Spleen (tissue), 11 donors: ENCODE data around the gene BMPER. TPM values are rescaled to one million over a fixed set of nuclear protein-coding genes. Genes with fewer than 3 reads are reported as not detected.

ENCODE experiments used
- DNase-seq: peaks from one replicate; pipeline ENCODE4 v3.0.0-alpha.2; 2020
- H3K27ac ChIP-seq, 8 donors: fragments of 200-600 bp; sonication (generic) in 7 of 8; 1 replicate in 4 of 8; 2 replicates in 4 of 8; pipeline versions ENCODE4 v1.5.0 to v1.8.0; 2016 to 2021; ENCODE audit warnings: inconsistent platforms in 4 of 8, mild to moderate bottlenecking in 4 of 8, moderate library complexity in 1 of 8
- H3K27me3 ChIP-seq, 7 donors: fragments of 200-600 bp; sonication (generic) in 6 of 7; replicated peaks in 1 of 7; 1 replicate in 4 of 7; 2 replicates in 3 of 7; pipeline versions ENCODE4 v1.5.0 to v1.8.0; 2016 to 2021; ENCODE audit warnings: inconsistent platforms in 3 of 7, mild to moderate bottlenecking in 1 of 7
- H3K36me3 ChIP-seq, 6 donors: fragments of 200-600 bp; sonication (generic) in 5 of 6; 1 replicate in 4 of 6; 2 replicates in 2 of 6; pipeline versions ENCODE4 v1.5.0 to v1.8.0; 2016 to 2021; ENCODE audit warnings: inconsistent platforms in 2 of 6
- H3K4me1 ChIP-seq, 6 donors: fragments of 200-600 bp; sonication (generic) in 5 of 6; 1 replicate in 3 of 6; 2 replicates in 3 of 6; pipeline versions ENCODE4 v1.5.0 to v1.8.0; 2016 to 2021; ENCODE audit warnings: inconsistent platforms in 3 of 6
- H3K4me3 ChIP-seq, 8 donors: fragments of 200-600 bp; sonication (generic) in 7 of 8; 1 replicate in 4 of 8; 2 replicates in 4 of 8; pipeline versions ENCODE4 v1.5.0 to v1.8.0; 2016 to 2021; ENCODE audit warnings: inconsistent platforms in 4 of 8, mild to moderate bottlenecking in 4 of 8, moderate library complexity in 2 of 8
- H3K9me3 ChIP-seq, 8 donors: fragments of 200-600 bp; sonication (generic) in 7 of 8; 1 replicate in 4 of 8; 2 replicates in 4 of 8; pipeline versions ENCODE4 v1.5.0 to v1.8.0; 2016 to 2021; ENCODE audit warnings: inconsistent platforms in 4 of 8
- POLR2A ChIP-seq, 3 donors: fragments of 450-650 bp; IDR thresholded peaks; one replicate each; pipeline ENCODE4 v1.5.1; 2017; ENCODE audit warnings: antibody characterized with exemption in 3 of 3, mild to moderate bottlenecking in 1 of 3
- POLR2AphosphoS5 ChIP-seq, 3 donors: sonication (generic); formaldehyde crosslinking; IDR thresholded peaks; one replicate each; pipeline ENCODE4 v1.5.1; 2017; ENCODE audit warnings: antibody characterized with exemption in 3 of 3
- WGBS, 5 donors: extraction: QIAGEN DNeasy Blood & Tissue Kit in 3 of 5; methylation state at CpG; one replicate each; pipeline versions ENCODE4 v1.1.5 to v1.1.7; 2013 to 2018; 5-methylcytosine and 5-hydroxymethylcytosine counted together
- intact Hi-C: fragments of 100-400 bp; cut with DNase I; formaldehyde crosslinking; loops from one replicate; pipeline ENCODE4 v1.15.0; 2023; ENCODE audit warnings: low total_unique reads
- polyA plus RNA-seq, 3 donors: library from polyadenylated mRNA; stranded (reverse); fragments of 200-250 nt; gene quantifications; one replicate each; pipeline ENCODE4 v1.2.1, GENCODE V29; 2013
- total RNA-seq, 7 donors: library from RNA; depleted of rRNA in 3 of 7; stranded (reverse); fragments of >200 nt in 3 of 7; fragmentation: NEBNext Ultra II Directional in 4 of 7; extraction: Animal tissue kit (Norgen Biotek cat#: 25700) in 4 of 7; gene quantifications; one replicate each; pipeline versions ENCODE4 v1.1.0 to v1.2.1, GENCODE V29; 2016 to 2021
- TF ChIP-seq, protein P1 (sequence below), 11 experiments: fragments of 200-600 bp in 7 of 11; fragments of 450-650 bp in 4 of 11; sonication (generic) in 4 of 11; IDR thresholded peaks in 8 of 11; conservative IDR thresholded peaks in 3 of 11; 1 replicate in 7 of 11; 2 replicates in 4 of 11; pipeline versions ENCODE4 v1.4.0 to v1.8.0; 2016 to 2021; ENCODE audit warnings: antibody characterized with exemption in 11 of 11, inconsistent platforms in 4 of 11, mild to moderate bottlenecking in 1 of 11
- donor health status: healthy with polysubstance abuse.
- donor health status: DM: no; HTN: no; CAD: no; lungs with moderate emphysema.
- donor health status: DM: no; HTN: no; CAD: no.
- donor health status: Bipolar disorder and iron deficiency.
- donor health status: healthy.
- donor health status: DM: no; HTN: no; CAD: no.
- donor health status: DM: yes; HTN: yes; CAD: no.

BMPER gene
- total and polyA plus RNA-seq, 10 donors: 0.14 to 4.4 (median 2.1) TPM

DNA sequence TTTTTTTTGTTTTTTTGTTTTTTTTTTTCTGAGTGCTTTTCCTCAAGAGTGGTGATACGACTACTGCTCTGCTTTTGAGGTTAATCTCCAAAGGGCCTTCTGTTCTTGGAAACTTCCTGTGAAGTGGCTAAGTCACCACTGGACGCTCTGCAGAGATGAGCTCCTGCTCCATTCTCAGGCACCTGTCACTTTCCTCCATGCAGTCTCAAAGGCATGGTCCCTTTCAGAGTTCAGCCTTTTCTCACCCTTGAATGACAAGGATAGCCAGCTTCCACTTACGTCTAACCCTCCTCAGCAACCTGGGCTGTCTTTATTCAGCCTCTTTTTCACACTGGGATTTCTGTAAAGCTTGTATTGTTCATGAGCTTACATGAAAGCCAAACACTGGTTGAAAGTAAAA lies 65.8 kb downstream of the BMPER start:
- H3K4me3 ChIP-seq: no peak overlapping the region
- no peak for DNase-seq
- H3K4me1 ChIP-seq: no peaks in the 10 kb centered on the region

DNA sequence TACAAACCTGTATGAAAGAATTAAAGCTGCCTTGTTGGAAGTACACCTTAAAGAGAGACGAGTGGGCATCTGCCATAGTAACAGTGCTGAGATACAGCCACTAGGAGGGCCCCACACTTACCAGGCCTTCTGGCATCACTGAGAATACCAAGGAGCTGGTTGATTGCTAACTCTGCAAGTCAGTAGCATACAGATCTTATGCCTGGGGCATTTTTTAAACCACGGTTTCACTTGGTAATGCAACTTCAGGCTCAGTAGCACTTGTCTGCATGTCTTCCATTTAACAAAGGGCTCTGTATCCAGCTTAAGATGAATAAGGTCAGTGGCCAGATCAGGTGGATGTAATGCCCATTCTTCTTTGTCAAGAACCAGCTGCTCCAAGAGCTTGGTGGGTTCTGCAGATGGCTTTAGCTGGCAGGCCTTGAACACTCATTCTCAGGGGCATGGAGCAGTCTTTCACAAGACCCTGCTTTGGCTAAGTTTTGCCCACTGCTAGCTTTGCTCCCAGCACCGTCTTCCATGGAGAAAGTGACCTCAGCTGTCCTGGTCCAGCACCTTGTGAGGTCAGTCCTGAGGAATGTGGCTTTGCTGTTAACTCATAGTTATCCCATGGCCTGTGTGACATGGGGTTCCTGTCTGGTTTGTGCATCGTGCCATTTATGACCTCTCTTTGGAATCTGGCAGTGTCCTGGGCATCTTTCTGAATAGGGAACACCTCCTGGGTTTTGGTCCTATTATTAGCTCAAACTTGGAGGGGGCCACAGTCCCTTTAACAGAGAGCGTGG lies 68.1 kb downstream of the BMPER start:
- TF ChIP-seq POLR2AphosphoS5 (IDR thresholded peaks at IDR 0.05): no peak
- TF ChIP-seq, protein P1, sequence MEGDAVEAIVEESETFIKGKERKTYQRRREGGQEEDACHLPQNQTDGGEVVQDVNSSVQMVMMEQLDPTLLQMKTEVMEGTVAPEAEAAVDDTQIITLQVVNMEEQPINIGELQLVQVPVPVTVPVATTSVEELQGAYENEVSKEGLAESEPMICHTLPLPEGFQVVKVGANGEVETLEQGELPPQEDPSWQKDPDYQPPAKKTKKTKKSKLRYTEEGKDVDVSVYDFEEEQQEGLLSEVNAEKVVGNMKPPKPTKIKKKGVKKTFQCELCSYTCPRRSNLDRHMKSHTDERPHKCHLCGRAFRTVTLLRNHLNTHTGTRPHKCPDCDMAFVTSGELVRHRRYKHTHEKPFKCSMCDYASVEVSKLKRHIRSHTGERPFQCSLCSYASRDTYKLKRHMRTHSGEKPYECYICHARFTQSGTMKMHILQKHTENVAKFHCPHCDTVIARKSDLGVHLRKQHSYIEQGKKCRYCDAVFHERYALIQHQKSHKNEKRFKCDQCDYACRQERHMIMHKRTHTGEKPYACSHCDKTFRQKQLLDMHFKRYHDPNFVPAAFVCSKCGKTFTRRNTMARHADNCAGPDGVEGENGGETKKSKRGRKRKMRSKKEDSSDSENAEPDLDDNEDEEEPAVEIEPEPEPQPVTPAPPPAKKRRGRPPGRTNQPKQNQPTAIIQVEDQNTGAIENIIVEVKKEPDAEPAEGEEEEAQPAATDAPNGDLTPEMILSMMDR (IDR thresholded peaks at IDR 0.05 in 8 of 11, conservative IDR thresholded peaks at IDR 0.05 in 3 of 11): no peak
- intact Hi-C loops: no loop called here
- no peaks in the 10 kb centered on the region for H3K27me3 ChIP-seq

More for the DNA sequence above, 65.8 kb downstream of the BMPER start:
- intact Hi-C loops: no loop called here
- Histone ChIP-seq H3K27me3 (no peaks in the 10 kb centered on the region), H3K36me3 (no peaks in the 10 kb centered on the region), H3K9me3 (no peaks in the 10 kb centered on the region), H3K27ac (no peak overlapping the region)
- TF ChIP-seq POLR2A (IDR thresholded peaks at IDR 0.05) (no peak), POLR2AphosphoS5 (IDR thresholded peaks at IDR 0.05) (no peak)
- TF ChIP-seq, protein P1 (IDR thresholded peaks at IDR 0.05 in 8 of 11, conservative IDR thresholded peaks at IDR 0.05 in 3 of 11): no peak
- 60 to 74% (median 68%) methylated on average over 3 of the region's 3 CpGs for WGBS, 5 donors

DNA sequence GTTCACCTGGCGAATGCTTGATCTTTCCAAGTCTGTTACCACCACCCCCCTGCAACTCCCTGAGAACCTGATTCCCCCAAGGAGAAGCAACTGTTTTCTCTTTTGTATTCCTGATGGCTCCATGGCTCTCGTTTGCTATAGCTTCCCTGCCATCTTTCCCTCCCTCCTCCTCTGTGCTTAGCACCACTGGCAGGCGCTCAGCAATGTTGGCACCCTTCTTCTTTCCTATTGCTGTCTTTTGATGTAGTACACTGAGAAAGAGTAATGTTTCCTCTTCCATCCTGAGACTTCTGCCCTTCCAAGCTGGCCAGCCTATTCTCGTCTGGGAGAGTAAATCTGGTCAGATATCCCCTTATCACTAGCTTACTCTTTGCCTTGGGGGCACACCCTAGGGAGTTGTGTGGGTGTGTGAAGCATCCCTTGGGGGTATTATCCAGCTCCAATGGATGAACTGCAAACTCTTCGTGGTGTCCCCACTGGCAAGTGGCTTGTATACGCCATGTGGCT lies 74.0 kb downstream of the BMPER start:
- TF ChIP-seq POLR2AphosphoS5 (IDR thresholded peaks at IDR 0.05) (no peak), POLR2A (IDR thresholded peaks at IDR 0.05) (no peak)
- TF ChIP-seq, protein P1 (IDR thresholded peaks at IDR 0.05 in 8 of 11, conservative IDR thresholded peaks at IDR 0.05 in 3 of 11): no peak
- no peak overlapping the region for H3K27ac ChIP-seq
- intact Hi-C loops: no loop called here
- DNase-seq: no peak
- H3K4me1 ChIP-seq: no peaks in the 10 kb centered on the region
- 72 to 85% (median 81%) methylated on average over 6 of the region's 6 CpGs for WGBS, 5 donors
- H3K9me3 ChIP-seq: no peaks in the 10 kb centered on the region
- H3K36me3 ChIP-seq: no peaks in the 10 kb centered on the region
- no peak overlapping the region for H3K4me3 ChIP-seq
- no peaks in the 10 kb centered on the region for H3K27me3 ChIP-seq

More for the DNA sequence above, 68.1 kb downstream of the BMPER start:
- no peaks in the 10 kb centered on the region for H3K36me3 ChIP-seq
- H3K9me3 ChIP-seq: no peaks in the 10 kb centered on the region
- no peak overlapping the region for H3K27ac ChIP-seq
- WGBS, 5 donors: 65 to 76% (median 74%) methylated on average over 5 of the region's 5 CpGs
- H3K4me1 ChIP-seq: no peaks in the 10 kb centered on the region
- no peak for DNase-seq
- H3K4me3 ChIP-seq: no peak overlapping the region

DNA sequence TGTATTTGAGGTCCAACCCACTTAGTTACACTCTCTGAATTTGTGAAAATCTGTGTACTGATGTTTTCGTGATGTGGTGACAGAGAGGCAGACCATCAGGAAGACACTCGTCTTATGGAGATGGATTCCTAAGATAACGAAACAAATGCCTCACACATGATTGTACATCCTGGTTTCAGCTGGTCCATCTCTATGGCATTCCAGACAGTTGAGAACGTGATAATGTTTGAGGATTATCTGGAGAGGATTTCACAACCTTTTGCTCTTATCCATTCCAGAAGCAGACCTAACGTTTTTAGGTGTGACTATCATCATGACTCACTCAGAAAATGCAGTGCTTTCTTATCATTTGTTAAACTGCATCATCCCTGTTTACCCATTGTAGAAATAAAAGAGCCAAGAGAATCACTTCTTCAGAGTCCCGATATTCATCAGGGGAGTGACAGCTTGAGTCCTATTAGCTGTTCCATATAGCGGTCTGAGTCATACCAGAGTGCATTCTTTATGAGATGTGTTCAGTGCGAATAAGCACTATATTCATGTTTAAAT lies 74.5 kb downstream of the BMPER start:
- Histone ChIP-seq H3K4me1 (no peaks in the 10 kb centered on the region), H3K36me3 (no peaks in the 10 kb centered on the region), H3K9me3 (no peaks in the 10 kb centered on the region), H3K27ac (no peak overlapping the region), H3K4me3 (no peak overlapping the region), H3K27me3 (no peaks in the 10 kb centered on the region)
- intact Hi-C loops: no loop called here
- 77 to 91% (median 85%) methylated on average over 8 of the region's 8 CpGs for WGBS, 5 donors
- TF ChIP-seq, protein P1 (IDR thresholded peaks at IDR 0.05 in 8 of 11, conservative IDR thresholded peaks at IDR 0.05 in 3 of 11): no peak
- TF ChIP-seq POLR2AphosphoS5 (IDR thresholded peaks at IDR 0.05): no peak
- no peak for TF ChIP-seq POLR2A (IDR thresholded peaks at IDR 0.05)
- DNase-seq: no peak
